NCI-H1694 (cell line): ENCODE data around the gene PHF8.

Source experiments
- DNase-seq: peaks from one replicate; lab custom pipeline; 2025; lab: John Stamatoyannopoulos, UW

Gene PHF8

DNA sequence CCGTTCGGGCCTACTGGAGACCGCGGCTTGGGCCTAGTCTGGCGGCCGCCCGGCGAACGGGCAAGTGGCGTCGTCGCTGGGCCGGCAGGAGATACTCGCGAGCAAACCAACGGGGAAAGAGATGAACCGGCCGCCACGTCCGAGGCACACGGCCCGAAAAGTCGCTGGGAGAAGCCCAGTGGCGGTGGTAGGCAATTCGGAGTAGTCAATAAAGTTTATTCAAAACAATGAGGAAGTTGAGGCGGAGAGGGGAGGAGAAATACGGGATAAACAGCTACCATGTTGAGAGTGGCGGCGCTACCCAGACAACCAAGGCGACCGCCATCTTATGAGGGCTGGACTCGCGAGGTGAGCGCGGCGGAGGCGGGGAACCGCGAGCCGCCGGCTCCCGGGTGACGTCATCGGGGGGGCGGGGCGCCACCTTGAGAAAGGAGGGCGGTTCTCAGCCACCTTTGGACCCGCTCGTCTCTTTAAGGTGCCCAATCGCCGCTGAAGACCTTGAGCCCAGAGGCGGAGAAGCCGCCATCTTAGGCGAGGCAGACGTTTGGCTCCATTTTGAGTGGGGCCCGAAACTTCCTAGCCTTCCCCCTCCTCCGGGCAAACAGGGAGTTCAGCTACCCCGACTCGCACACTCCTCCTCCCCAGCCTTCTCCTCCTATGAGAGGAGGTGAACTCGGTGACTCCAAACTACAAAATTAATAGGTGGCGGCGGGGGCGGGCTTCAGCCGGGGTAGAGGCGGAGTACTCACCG lies at the start of gene PHF8:
Gene PHF8 (minus strand): TSS at position 348 of the 751 bp plus-strand sequence. CDS start 1,745 bp downstream, outside the sequence.
- DNase-seq: peak; percentile 93

DNA sequence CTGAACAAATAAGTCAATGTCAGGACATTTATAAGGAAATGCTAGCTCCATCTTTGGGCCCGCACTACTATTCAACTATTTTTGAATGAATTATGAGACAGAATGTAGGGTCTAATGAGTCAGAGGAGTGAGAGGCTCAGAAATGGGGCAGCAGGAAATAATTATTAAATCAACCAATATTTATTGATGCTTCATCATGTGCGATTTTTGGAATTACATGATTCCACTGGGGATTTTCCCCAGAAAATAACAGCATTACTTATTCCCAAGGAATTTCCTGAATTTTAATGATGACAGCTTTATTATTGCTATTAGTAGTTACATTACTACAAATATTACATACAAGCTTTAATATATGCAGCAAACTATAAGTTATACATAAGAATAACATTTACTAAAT lies 49.3 kb upstream of the PHF8 start:
- no peak for DNase-seq

DNA sequence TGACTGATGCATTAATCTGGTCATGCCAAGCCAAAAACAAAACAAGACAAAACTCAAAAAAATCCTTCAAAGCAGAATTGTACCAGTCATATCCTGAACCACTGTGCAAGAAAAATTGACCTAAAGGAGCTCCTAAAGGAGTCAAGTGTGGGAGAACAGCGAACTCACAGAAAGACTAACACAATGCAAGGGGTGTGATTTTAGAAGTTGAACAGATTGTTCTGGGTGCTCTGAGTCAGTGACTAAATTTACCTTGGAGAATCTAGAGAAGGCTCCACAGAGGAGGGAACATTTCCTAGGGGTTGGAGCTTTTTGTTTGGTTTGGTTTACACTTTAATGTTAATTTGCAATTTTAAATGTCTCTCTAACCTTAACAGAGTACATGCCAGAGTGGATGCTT lies 48.9 kb upstream of the PHF8 start:
- no peak for DNase-seq

DNA sequence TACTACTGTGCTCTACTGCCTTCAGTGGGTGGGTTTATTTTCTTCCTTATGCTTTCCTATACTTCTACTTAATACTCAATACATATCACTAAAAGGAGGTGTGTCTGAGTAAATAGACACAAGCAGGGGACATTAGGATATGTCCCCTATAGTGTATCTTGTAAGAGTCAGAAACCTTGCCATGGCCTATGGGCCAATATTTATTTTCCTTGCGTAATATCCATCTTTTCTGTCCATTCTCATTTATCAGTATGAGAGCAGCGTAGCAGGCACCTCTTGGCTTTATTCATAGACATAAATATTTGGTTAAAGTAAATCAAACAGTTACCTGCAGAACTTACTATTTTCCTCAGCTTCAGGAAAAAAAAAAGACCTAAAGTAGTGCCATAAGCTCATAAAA lies 46.6 kb upstream of the PHF8 start:
- no peak for DNase-seq

DNA sequence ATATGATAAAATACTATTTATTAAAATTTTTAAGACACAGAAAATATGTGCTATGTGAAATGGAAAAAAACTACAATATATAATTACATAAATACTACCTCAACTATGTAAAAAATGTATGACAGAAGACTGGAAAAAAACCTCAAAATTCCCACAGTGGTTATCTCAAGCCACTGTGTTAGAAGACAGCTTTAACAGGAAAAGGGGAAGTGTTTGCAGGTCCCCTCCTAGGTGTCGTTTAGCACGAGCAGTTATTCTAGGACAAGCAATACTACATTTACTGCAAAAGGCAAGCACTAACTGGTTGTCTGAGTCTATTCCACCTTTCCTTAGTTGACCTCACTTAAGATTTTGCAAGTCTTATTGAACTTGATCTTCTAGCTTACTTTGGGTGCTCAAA lies 44.9 kb upstream of the PHF8 start:
- no peak for DNase-seq

DNA sequence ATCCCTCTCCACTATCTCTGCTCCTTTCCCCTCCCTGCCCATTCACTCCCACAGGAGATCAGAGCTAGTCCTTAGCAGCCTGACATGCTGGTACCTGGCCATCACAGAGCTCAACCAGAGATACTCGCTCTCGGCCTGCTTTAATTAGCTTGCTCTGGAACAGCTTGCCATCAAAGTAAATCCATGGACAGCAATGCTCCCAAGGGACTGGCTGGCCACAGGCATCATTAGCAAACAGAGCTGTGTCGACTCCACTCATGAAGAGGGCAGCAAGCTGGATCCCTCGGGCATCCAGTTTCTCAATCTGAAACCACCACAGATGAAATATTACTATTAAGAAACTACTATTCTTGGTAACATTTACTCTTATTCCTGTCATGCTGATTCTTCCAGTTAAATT lies 43.4 kb upstream of the PHF8 start:
- no peak for DNase-seq

DNA sequence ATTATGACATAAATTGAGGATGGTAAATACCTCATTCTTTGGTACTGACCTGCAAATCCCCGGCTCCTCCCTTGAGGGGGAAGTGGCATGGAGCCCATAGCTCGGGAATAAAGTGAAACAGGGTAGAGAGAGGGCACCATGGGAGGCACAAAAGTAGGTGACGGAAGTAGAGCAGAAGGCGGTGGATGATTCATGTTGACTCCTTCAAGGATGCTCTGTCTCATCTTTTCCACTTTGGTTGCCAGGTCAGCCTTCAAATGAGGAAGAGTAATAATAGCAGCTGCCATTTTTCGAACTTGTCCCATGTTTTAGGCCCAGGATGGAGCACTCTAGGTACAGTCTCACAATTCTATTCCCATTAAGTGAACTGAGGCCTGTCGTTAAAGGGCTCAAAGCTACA lies 41.4 kb upstream of the PHF8 start:
- DNase-seq: no peak

DNA sequence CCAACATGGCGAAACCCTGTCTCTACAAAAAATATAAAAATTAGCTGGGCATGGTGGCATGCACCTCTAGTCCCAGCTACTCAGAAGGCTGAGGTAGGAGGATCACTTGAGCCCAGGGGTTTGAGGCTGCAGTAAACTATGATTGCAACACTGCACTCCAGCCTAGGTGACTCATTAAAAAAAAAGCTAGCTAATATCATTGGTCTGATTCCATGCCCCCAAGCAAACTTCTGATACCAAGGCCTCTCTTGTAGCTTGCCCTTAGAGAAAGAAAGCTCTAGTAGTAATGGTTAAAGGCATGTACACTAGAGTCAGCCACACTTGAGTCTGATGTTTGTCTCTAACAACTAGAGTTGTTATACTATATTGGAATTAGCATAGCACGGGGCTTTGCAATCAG lies 32.6 kb upstream of the PHF8 start:
- no peak for DNase-seq

DNA sequence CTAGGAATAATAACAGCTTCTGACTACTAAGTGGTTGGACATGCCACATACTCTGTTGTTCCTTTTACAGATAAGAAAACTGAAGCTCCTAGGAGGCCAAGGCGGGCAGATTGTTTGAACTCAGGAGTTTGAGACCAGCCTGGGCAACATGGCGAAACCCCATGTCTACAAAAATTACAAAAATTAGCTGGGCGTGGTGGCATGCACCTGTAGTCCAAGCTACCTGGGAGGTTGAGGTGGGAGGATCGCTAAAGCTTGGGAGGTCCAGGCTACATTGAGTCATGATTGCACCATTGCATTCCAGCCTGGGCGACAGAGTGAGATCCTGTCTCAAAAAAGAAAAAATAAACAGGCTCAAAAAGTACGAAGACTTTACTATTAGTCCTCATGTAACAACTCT lies 30.6 kb upstream of the PHF8 start:
- DNase-seq: no peak

DNA sequence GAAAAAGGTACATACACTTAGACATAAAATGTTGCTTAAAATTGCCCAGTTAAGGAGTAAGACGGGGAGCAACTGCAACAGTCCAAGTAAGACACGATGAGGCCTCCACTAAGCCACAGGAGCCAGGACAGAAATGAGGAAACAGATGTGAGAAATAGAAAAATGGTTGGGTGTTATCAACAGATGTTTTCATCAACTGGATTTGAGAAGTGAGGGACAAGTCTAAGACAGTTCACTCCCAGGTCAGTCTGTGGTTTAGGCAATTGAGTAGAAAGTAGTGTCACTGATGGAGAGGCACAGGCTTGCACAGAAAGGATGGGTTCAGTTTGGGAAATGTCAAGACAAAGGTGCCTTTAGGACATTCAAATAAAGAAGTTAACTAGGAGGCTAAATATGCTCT lies 23.5 kb upstream of the PHF8 start:
- DNase-seq: no peak

DNA sequence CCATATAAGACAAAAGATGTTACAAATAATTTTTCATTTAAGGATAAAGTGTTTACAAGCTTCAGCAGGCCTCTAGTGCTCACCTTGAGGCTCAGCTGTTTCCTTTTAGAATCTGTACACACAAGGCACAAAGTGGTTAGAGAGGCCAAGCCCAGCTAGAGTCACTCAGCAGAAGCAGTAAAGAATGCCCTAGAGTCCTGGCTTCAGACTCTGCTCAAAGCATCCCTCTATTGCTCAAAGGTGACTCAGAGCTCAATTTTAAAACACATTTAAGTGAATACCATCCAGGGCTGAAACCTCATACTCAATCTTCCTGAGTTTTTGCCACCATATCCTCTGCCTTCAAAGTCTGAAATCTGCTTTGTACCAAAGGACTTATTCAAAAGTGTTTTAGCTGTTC lies 22.6 kb upstream of the PHF8 start:
- DNase-seq: no peak

DNA sequence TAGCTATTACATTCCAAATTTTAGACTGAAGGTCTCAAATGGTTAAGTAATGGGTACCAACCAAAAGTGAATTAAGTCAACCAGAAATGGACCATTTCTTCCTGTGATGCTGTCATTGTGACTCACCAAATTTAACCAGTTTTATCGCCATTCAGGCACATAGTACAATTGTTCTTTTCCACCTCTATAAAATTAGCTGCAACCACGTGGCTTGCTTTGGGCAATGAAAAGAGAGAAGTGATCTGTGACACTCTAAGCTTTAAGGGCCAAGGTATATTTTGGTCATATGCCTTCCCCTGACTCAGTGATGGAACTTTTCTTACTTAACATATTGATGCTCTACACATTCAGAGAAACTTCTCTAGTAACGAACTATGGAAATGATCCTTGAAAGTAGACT lies 20.3 kb upstream of the PHF8 start:
- no peak for DNase-seq

DNA sequence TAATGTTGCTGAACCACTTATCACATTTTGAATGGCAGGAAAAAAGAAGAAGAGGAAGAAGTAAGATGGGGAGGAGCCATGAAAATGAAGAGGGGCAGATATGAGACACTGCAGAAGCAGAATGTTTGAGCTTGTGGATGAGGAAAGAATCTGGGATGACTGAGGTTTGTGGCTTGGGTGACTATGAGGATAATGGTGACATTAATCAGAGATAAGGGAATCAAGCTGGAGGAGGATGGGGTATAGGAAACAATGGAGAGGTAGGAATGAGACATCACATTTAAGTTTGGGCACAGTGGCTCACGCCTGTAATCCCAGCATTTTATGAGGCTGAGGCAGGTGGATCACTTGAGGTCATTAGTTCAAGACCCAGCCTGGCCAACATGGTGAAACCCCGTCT lies 19.1 kb upstream of the PHF8 start:
- no peak for DNase-seq

DNA sequence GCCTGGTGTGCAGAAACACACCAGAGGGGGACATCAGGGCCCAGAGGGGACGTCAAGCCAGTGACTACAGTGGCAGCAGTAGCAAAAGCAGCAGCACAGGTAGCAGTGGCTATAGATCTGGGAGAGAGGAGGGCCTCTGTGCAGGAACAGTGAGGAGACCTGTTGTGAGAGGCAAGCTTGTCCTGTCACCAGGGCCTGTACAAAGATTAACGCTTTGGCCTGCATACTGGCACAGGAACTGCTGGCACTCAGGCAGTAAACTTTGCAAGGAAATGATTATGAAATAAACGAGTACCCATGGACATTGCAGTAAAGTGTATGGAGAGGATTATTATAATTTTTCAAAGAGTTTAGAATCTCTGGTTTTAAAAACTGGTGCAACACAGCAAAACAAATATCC lies 5.5 kb upstream of the PHF8 start:
- no peak for DNase-seq

DNA sequence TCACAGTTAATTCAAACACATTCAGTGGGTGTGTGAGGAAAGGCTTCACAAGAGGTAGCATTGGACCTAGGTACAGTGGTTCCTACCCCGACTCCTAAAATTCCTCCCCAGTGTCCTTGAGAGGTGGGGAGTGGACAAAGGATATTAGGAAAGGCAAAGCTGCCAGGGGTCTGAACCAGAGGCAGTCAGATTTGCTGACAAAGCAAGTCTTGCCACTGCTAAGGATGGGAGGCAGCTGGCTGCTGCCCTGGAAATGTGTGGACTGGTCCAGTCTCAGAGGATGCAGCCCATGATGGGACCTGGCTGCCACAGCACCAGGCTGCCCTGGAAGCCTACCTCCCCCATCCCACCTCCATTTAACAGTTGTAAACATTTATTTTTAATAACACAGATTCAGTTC lies 4.1 kb upstream of the PHF8 start:
- DNase-seq: no peak

DNA sequence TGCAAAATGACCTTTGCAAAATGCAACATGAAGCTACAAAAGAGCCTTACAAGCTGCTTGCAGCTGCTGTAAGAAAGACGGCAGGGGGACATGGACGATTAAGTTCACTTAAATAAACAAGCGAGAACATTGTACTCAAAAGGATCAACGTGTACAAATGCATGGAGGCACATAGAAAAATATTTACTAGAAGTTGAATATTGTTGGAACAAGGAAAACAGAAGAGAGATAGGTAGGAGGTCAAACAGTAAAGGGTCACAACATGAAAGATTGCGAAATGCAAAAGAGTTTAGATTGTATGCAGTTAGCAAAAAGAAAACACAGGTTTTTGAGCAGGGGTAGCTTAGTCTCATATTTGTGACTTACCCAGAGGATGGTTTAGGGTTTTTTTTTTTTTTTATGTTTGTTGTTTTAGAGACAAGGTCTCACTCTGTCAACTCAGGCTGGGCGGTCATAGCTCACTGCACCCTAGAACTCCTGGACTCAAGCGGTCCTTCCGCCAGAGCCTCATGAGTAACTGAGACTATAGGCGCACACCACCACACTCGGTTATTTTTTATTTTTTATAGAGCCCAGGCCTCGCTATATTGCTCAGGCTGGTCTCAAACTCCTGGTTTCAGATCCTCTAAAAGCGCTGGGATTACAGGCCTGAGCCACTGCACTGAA lies 1.4 kb upstream of the PHF8 start:
- DNase-seq: no peak

DNA sequence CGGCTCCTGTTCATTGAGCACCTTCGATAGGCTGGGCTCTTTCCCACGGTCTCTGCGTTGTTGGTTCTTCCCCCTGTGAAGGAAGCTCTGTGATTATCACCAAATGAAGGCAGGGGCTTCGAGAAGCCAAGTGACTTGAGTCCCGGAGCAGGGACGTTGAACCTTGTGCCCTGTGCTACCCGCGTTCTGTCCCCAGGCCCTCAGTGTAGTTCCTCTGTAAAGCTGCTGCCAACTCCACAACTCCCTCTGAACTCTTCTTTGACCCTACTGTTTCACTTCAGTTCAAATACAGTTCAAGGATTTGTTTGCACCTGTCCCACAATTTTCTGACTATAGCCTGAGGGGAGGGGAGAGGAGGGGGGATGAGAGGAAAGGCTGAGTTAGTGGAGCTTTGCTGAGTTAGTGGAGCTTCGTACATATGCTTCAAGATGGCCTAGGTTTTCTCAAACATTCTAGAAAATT lies 635 bp upstream of the PHF8 start:
- no peak for DNase-seq

DNA sequence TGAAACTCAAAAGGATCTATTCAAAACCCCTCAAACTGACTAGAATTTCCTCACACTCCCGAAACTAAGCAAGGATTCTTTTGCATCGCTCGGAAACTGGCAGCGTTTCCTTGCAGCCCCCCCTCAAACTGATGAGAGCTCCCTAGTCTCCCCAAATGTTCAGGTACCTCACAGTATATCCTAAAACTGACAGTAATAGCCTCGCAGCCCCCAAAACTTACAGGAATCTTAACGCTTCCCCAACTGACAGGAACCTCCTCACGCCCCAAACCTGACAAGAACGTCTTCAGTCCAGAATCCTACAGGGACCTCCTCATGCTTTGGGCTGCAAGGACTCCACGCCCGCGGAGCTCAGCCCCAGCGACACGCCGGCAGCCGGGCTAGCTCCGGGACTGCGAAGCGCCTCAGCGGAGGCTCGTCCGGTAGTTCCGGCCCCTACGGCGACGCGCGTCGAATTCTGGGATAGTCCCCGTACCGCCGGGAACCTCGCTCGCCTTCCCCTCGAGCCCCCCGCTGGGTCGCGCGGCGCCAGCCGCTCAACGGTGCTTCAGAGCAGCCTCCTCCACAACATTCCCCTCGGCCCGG lies 640 bp downstream of the PHF8 start:
- no peak for DNase-seq

DNA sequence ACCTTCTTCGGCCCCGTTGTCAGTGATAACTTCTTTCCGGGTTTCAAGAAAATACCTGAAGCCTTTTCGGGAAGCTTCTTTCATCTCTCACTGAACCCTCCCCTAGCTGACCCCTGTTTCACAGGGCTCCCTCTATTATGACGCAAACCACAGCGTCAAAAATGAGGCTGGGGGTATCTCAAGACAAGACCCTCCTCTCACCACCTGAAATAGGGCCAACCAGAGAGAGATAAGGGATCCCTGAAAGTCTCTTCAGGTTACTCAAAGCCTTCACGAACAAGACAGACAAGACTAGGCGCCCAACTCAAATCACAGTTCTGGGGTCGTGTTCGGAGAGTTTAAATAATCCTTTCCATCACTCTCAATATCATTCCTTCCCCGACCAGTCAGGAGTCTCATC lies 1.2 kb downstream of the PHF8 start:
- no peak for DNase-seq

DNA sequence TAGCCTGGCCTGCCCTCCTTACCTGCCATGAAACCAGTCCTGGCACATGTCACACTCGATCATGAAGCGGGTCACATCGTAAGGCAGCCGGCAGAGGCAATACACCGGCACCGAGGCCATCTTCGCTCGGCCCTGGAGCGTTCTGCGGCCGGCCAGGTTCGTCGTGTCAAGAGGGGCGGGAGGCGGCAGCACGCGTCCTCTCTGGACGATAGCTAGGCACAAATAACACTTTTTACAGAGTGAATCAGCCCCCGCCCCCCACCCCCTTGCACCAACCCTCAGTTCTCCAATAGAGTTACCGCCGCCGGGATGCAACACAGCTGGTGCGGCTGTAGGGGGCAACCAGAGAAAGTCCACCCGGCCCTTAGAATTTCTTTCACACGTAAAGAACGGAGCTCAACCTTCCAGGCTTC lies 1.7 kb downstream of the PHF8 start:
- DNase-seq: peak; percentile 16

DNA sequence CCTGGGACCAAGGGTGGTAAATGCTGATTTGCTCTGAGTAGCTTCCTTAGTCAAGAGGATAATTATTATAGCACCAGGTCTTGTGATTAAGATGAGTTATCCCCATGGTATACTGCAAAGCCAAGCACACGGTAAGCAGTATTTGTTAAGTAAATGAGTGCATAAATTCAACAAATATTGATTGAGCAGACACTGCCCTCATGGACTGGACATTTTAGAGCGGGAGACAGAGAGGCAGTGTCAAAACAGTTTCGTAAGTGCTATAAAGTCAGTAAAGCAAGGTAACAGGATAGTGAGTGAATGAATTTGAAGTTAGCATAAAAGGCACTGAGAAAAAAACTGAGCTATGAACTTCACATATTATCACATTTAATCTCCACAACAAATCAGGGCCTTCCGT lies 13.9 kb downstream of the PHF8 start:
- no peak for DNase-seq

DNA sequence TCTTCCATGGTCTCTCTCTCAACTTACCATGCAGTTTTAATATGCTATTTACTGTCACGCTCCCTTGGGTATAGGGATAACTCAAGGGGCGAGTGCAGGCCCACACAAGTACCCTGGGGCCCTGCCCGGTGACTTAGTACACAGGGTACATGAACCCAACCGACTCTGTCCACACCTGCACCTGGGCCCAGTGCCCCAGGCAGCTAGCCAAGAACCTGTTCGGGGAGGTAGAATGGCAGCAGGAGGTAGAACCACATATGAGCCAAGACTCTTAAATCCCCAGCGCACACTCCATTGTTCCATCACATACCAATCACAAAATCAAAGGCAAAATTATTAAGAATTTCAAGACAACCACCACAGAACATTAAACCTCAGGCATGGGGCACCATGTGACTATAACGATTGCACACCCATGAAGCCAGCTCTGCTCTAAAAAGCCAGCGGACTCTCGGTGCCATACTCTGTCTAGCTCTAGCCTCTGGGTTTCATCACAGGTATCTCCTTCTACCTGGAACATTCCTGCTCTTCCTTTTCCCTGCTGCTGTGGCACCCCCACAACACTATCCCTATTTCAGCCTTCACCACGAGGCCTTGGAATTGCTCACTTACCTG lies 14.6 kb downstream of the PHF8 start:
- no peak for DNase-seq

DNA sequence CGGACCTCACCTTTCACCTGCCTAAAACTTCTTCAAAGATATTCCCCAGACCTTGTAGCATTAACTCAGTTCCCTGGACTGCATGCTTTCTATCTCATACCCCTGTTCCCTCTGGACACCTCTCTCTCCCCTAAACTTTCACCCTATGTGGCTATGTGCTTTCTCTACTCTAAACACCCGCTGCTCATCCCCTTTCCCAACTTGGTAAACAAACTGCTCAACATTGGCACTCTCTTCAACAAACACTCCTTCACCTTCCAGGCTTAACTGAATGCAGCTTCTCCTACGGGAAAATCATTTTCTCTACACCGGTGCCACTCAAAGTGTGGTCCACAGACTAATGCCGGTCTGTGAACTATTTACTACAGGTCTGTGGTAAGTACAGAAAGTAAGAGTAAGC lies 19.9 kb downstream of the PHF8 start:
- DNase-seq: no peak
